ENCODE measurements around the gene GRPEL1. TPM values are rescaled to one million over a fixed set of nuclear protein-coding genes. Genes with fewer than 3 reads are reported as not detected.

The GRPEL1 gene
- total and polyA plus RNA-seq, 10 of the 15 experiments (the other 5 are each of a cell fraction or from before 2014, with no cell fraction given) = 30.8 to 119 (median 67.6) TPM

GRCh38 chr4:7103607-7104365 lies 35.9 kb upstream of the GRPEL1 start:
- Histone ChIP-seq H4K20me1 (ENCODE audit: control insufficient read depth, insufficient read depth) (no peaks in the 10 kb centered on the region), H3K4me2 (ENCODE audit: control insufficient read depth, insufficient read depth) (peak overlapping the region; percentile 31; the same call in 1 of the 2 replicates), H2AFZ (ENCODE audit: control insufficient read depth, low read depth, low read length) (peak overlapping the region; percentile 33; the same call in 1 of the 2 replicates), H3K27ac (ENCODE audit: control insufficient read depth, insufficient read depth) (no peak overlapping the region), H3K79me2 (ENCODE audit: control insufficient read depth, insufficient read depth, low read length) (no peaks in the 10 kb centered on the region), H3K9me3 (replicated peaks; ENCODE audit: control insufficient read depth, insufficient read depth, low read length) (no peaks in the 10 kb centered on the region), H3K36me3 (ENCODE audit: control insufficient read depth in 2 of 2, insufficient read depth in 2 of 2, low read length in 1 of 2) (no peaks in the 10 kb centered on the region), H3K4me3 (no peak overlapping the region), H3K4me1 (ENCODE audit: control insufficient read depth, insufficient read depth, low read length) (peaks cover 7% of the 10 kb centered on the region), H3K27me3 (replicated peaks in 1 of 2; ENCODE audit: control insufficient read depth in 2 of 2, insufficient read depth in 2 of 2, low read length in 1 of 2) (peaks cover 0 to 3% of the 10 kb centered on the region in 2 experiments; a peak in 1 of 4 replicates), H3K9ac (ENCODE audit: control insufficient read depth, insufficient read depth, low read length) (no peak overlapping the region)
- ChIA-PET POLR2A (interaction anchor here (0.5 to 1.2 kb wide), 2 partner anchors 35 to 373 kb away, joined by 5 read pairs; partner anchors contain the start of gene GRPEL1), RAD21 (ENCODE audit: unreplicated experiment) (no interaction called here), SMC1A (ENCODE audit: uncharacterized antibody, unreplicated experiment) (no interaction called here), CTCF (interaction anchor here (1.4 to 4.4 kb wide), 2 partner anchors 21 to 232 kb away, joined by 6 to 24 read pairs; no protein-coding TSS in a partner anchor)
- no TSS peak for BruUV-seq (replicated peaks)
- WGBS (ENCODE audit: insufficient coverage, insufficient replicate concordance, low lambda C conversion rate, missing lambda C conversion rate) = 42% methylated on average over 21 of the region's 21 CpGs
- ATAC-seq (no peak), FAIRE-seq (no peak), DNase-seq (ENCODE audit: low read depth, low spot score) (no peak)
- in situ Hi-C loops (cut with MboI) = no loop called here
- intact Hi-C loops (cut with micrococcal nuclease; ENCODE audit: unreplicated experiment) = no loop called here
- TF ChIP-seq E2F4 (IDR thresholded peaks at IDR 0.05; ENCODE audit: low read depth, low read length) (no peak), E2F8 (IDR thresholded peaks at IDR 0.05; ENCODE audit: low read depth, partially characterized antibody) (no peak), CEBPZ (IDR thresholded peaks at IDR 0.05; ENCODE audit: low read depth, low read length) (no peak), RUNX3 (IDR thresholded peaks at IDR 0.05; ENCODE audit: low read length) (no peak), RFX5 (IDR thresholded peaks at IDR 0.05; ENCODE audit: low read depth, low read length) (no peak), EP300 (IDR thresholded peaks at IDR 0.05; ENCODE audit: borderline replicate concordance in 1 of 2, control insufficient read depth in 1 of 2, low read depth in 2 of 2, low read length in 2 of 2) (no peak), ZNF217 (IDR thresholded peaks at IDR 0.05) (no peak), TBL1XR1 (IDR thresholded peaks at IDR 0.05; ENCODE audit: low read depth, low read length) (no peak), MYC (IDR thresholded peaks at IDR 0.05; ENCODE audit: insufficient read depth, insufficient read length, insufficient replicate concordance, low read length, severe bottlenecking) (no peak), MTA2 (IDR thresholded peaks at IDR 0.05; ENCODE audit: low read depth) (no peak), BCLAF1 (IDR thresholded peaks at IDR 0.05) (no peak), ZNF24 (IDR thresholded peaks at IDR 0.05) (no peak)
